Transverse colon (tissue), 3 donors: Measurements from ENCODE around the gene VEGFB.

Experiments
- CTCF ChIP-seq, 5 experiments: fragments of 200-600 bp in 3 of 5; fragments of 450-650 bp in 2 of 5; sonication (generic) in 3 of 5; IDR thresholded peaks; 1 replicate in 2 of 5; 2 replicates in 3 of 5; pipeline ENCODE4 v1.5.1; 2016 to 2017; ENCODE audit warnings: antibody characterized with exemption in 5 of 5, inconsistent platforms in 3 of 5, mild to moderate bottlenecking in 2 of 5, moderate library complexity in 1 of 5
- POLR2A ChIP-seq: fragments of 450-650 bp; IDR thresholded peaks from one replicate; pipeline ENCODE4 v1.6.1; 2016; ENCODE audit warnings: antibody characterized with exemption, mild to moderate bottlenecking, moderate library complexity

- peak; percentile 31 to 70 (median 50) for TF ChIP-seq CTCF (IDR thresholded peaks at IDR 0.05)
- TF ChIP-seq POLR2A, result peak; percentile 88
These were observed 17.9 kb downstream of the VEGFB start for GRCh38 chr11:64252003-64252872.
